Measurements from ENCODE around the gene SLC4A11.
A peak's percentile ranks its signal among the peaks of the same experiment; 100 is the strongest.
"Not testable (repeated sequence)": the region's sequence is repeated elsewhere in the genome, so short reads cannot be mapped to it uniquely, and the experiment has no call there.

The SLC4A11 gene

GRCh38 chr20:3227936-3228749 is 10.8 kb downstream of the SLC4A11 start:
- Mint-ChIP-seq H3K4me1 (peaks cover 4% of the 10 kb centered on the region), H3K9me3 (no peaks in the 10 kb centered on the region), H3K36me3 (peaks cover 2% of the 10 kb centered on the region), H3K4me3 (no peak overlapping the region), H3K27me3 (no peaks in the 10 kb centered on the region), H3K27ac (no peak overlapping the region)
- DNase-seq (ENCODE audit: low spot score in 2 of 2) (no peak), ATAC-seq (ENCODE audit: low read depth) (no peak)

- peaks cover 2% of the 10 kb centered on the region for H3K36me3 Mint-ChIP-seq
- H3K27me3 Mint-ChIP-seq = no peaks in the 10 kb centered on the region
- no peak overlapping the region for H3K27ac Mint-ChIP-seq
- H3K4me1 Mint-ChIP-seq = peaks cover 9% of the 10 kb centered on the region
- no peak for ATAC-seq (ENCODE audit: low read depth)
- no peak overlapping the region for H3K4me3 Mint-ChIP-seq
- no peak for DNase-seq (ENCODE audit: low spot score in 2 of 2)
- H3K9me3 Mint-ChIP-seq = no peaks in the 10 kb centered on the region
These were observed 11.5 kb downstream of the SLC4A11 start for GRCh38 chr20:3227506-3227905.

GRCh38 chr20:3226864-3227263 is 12.1 kb downstream of the SLC4A11 start:
- no peak overlapping the region for H3K4me3 Mint-ChIP-seq
- no peaks in the 10 kb centered on the region for H3K27me3 Mint-ChIP-seq
- peaks cover 2% of the 10 kb centered on the region for H3K36me3 Mint-ChIP-seq
- peaks cover 9% of the 10 kb centered on the region for H3K4me1 Mint-ChIP-seq
- DNase-seq (ENCODE audit: low spot score in 2 of 2) = no peak
- no peak for ATAC-seq (ENCODE audit: low read depth)
- no peak overlapping the region for H3K27ac Mint-ChIP-seq
- H3K9me3 Mint-ChIP-seq = no peaks in the 10 kb centered on the region

- Mint-ChIP-seq H3K9me3 (no peaks in the 10 kb centered on the region), H3K36me3 (peaks cover 6% of the 10 kb centered on the region), H3K4me1 (peaks cover 9% of the 10 kb centered on the region), H3K27ac (no peak overlapping the region), H3K4me3 (no peak overlapping the region), H3K27me3 (no peaks in the 10 kb centered on the region)
- ATAC-seq (ENCODE audit: low read depth) (no peak), DNase-seq (ENCODE audit: low spot score in 2 of 2) (no peak)
These were observed 12.9 kb downstream of the SLC4A11 start for GRCh38 chr20:3226093-3226492.

- Mint-ChIP-seq H3K27ac (no peak overlapping the region), H3K9me3 (no peaks in the 10 kb centered on the region), H3K27me3 (no peaks in the 10 kb centered on the region), H3K4me3 (no peak overlapping the region), H3K4me1 (peaks cover 9% of the 10 kb centered on the region), H3K36me3 (peaks cover 9% of the 10 kb centered on the region)
- ATAC-seq (ENCODE audit: low read depth) (no peak), DNase-seq (ENCODE audit: low spot score in 2 of 2) (no peak)
These were observed 14.1 kb downstream of the SLC4A11 start for GRCh38 chr20:3224681-3225421.

- DNase-seq (ENCODE audit: low spot score in 2 of 2) (no peak), ATAC-seq (ENCODE audit: low read depth) (no peak)
- H3K27ac Mint-ChIP-seq = no peak overlapping the region
- H3K27me3 Mint-ChIP-seq = no peaks in the 10 kb centered on the region
- peaks cover 9% of the 10 kb centered on the region for H3K4me1 Mint-ChIP-seq
- H3K9me3 Mint-ChIP-seq = no peaks in the 10 kb centered on the region
- H3K4me3 Mint-ChIP-seq = no peak overlapping the region
- H3K36me3 Mint-ChIP-seq = peaks cover 9% of the 10 kb centered on the region
These were observed 14.9 kb downstream of the SLC4A11 start for GRCh38 chr20:3223994-3224680.

GRCh38 chr20:3223651-3223993 is 15.4 kb downstream of the SLC4A11 start:
- Mint-ChIP-seq H3K4me1 (peaks cover 9% of the 10 kb centered on the region), H3K9me3 (no peaks in the 10 kb centered on the region), H3K27ac (peak overlapping the region; percentile 9), H3K36me3 (peaks cover 9% of the 10 kb centered on the region), H3K4me3 (peak overlapping the region; percentile 56), H3K27me3 (no peaks in the 10 kb centered on the region)
- no peak for DNase-seq (ENCODE audit: low spot score in 2 of 2)
- ATAC-seq (ENCODE audit: low read depth) = no peak

- Mint-ChIP-seq H3K4me3 (peak overlapping the region; percentile 56), H3K27ac (peak overlapping the region; percentile 9), H3K27me3 (no peaks in the 10 kb centered on the region), H3K4me1 (peaks cover 9% of the 10 kb centered on the region), H3K9me3 (no peaks in the 10 kb centered on the region), H3K36me3 (peaks cover 9% of the 10 kb centered on the region)
- DNase-seq (ENCODE audit: low spot score in 2 of 2) (peak; percentile 53 to 56), ATAC-seq (ENCODE audit: low read depth) (peak; percentile 90)
These were observed 16.1 kb downstream of the SLC4A11 start for GRCh38 chr20:3222635-3223600.

- H3K27ac Mint-ChIP-seq = peak overlapping the region; percentile 40
- no peak overlapping the region for H3K4me3 Mint-ChIP-seq
- peaks cover 9% of the 10 kb centered on the region for H3K4me1 Mint-ChIP-seq
- H3K36me3 Mint-ChIP-seq = peaks cover 7% of the 10 kb centered on the region
- H3K27me3 Mint-ChIP-seq = no peaks in the 10 kb centered on the region
- DNase-seq (ENCODE audit: low spot score in 2 of 2) (no peak), ATAC-seq (ENCODE audit: low read depth) (no peak)
- no peaks in the 10 kb centered on the region for H3K9me3 Mint-ChIP-seq
These were observed 17.4 kb downstream of the SLC4A11 start for GRCh38 chr20:3221398-3222226.

GRCh38 chr20:3218307-3218988 is 20.5 kb downstream of the SLC4A11 start:
- no peak overlapping the region for H3K4me3 Mint-ChIP-seq
- no peak overlapping the region for H3K27ac Mint-ChIP-seq
- ATAC-seq (ENCODE audit: low read depth) (peak; percentile 63), DNase-seq (ENCODE audit: low spot score in 2 of 2) (peak; percentile 79 to 86)
- peaks cover 9% of the 10 kb centered on the region for H3K4me1 Mint-ChIP-seq
- H3K9me3 Mint-ChIP-seq = no peaks in the 10 kb centered on the region
- H3K36me3 Mint-ChIP-seq = peaks cover 12% of the 10 kb centered on the region
- H3K27me3 Mint-ChIP-seq = no peaks in the 10 kb centered on the region

GRCh38 chr20:3215359-3215917 is 23.6 kb downstream of the SLC4A11 start:
- not testable (repeated sequence) for ATAC-seq (ENCODE audit: low read depth); H3K4me3 Mint-ChIP-seq; DNase-seq (ENCODE audit: low spot score in 2 of 2); H3K9me3 Mint-ChIP-seq; H3K27ac Mint-ChIP-seq; H3K27me3 Mint-ChIP-seq; H3K36me3 Mint-ChIP-seq; H3K4me1 Mint-ChIP-seq

- DNase-seq (ENCODE audit: low spot score in 2 of 2) (no peak), ATAC-seq (ENCODE audit: low read depth) (no peak)
- Mint-ChIP-seq H3K36me3 (peaks cover 6% of the 10 kb centered on the region), H3K27ac (no peak overlapping the region), H3K27me3 (no peaks in the 10 kb centered on the region), H3K9me3 (no peaks in the 10 kb centered on the region), H3K4me3 (no peak overlapping the region), H3K4me1 (peaks cover 19% of the 10 kb centered on the region)
These were observed 25.8 kb downstream of the SLC4A11 start for GRCh38 chr20:3213226-3213625.

All from memory B cell (primary cell).